ENCODE results near the gene HSPB2. TPM values are rescaled to one million over a fixed set of nuclear protein-coding genes. Genes with fewer than 3 reads are reported as not detected.

The HSPB2 gene
- total and polyA plus RNA-seq, 2 donors (not counting 1 experiment from before 2014, with no cell fraction given), result 2.5 to 2.8 TPM

DNA sequence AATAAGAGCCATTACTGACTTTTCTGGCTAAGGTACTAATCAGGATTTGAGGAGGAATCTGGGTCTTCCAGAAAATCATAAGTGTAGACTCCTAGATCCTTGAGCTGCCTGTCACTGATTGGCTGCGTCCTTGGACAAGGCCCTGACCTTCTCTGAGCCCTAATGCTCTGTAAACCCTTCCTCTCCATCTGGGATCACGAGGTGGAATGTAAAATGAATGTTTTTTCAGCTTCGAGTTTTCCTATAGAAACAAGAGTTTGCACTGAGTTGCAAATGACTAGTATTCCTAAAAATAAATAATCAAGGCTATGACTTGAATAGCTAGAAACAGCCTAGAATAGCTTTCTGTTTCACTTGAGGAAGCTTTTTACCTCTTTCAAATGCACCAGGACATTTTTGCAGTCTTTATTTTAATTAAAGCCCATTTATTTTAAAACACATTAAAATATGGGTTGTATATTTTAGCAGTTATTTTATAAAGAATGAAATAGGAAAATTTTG, 23.6 kb downstream of the HSPB2 start:
- no peaks in the 10 kb centered on the region for H4K20me1 ChIP-seq (ENCODE audit: control insufficient read depth, extremely low read depth, insufficient read depth, low read length)
- H2AFZ ChIP-seq (ENCODE audit: low read length), result no peak overlapping the region
- no peaks in the 10 kb centered on the region for H3K9me3 ChIP-seq (ENCODE audit: control insufficient read depth, insufficient read depth, low read depth, low read length)
- H3K4me1 ChIP-seq (ENCODE audit: control insufficient read depth, extremely low read depth, insufficient read depth, low read length), result peaks cover 15% of the 10 kb centered on the region
- no peaks in the 10 kb centered on the region for H3K36me3 ChIP-seq (ENCODE audit: control insufficient read depth, insufficient read depth, low read length)
- H3K27ac ChIP-seq (ENCODE audit: insufficient read depth, low read length), result peak overlapping the region; percentile 26
- no peaks in the 10 kb centered on the region for H3K79me2 ChIP-seq (ENCODE audit: control insufficient read depth, insufficient read depth, low read length)
- no peak overlapping the region for H3K9ac ChIP-seq (ENCODE audit: insufficient read depth, low read length)
- peak overlapping the region; percentile 87 for H3K4me2 ChIP-seq (ENCODE audit: extremely low read depth, insufficient read depth, low read length)
- H3K27me3 ChIP-seq (ENCODE audit: control insufficient read depth, insufficient read depth, low read length), result no peaks in the 10 kb centered on the region
- peak overlapping the region in 3 of 4 experiments; percentile 63 to 70 (median 65) for H3K4me3 ChIP-seq (replicated peaks in 1 of 4; ENCODE audit: control extremely low read depth in 1 of 4, insufficient read depth in 1 of 4, low read depth in 3 of 4, low read length in 4 of 4)
- no peak for TF ChIP-seq EZH2 (IDR thresholded peaks at IDR 0.05; ENCODE audit: low read length, missing control alignments)
- TF ChIP-seq, protein P1, sequence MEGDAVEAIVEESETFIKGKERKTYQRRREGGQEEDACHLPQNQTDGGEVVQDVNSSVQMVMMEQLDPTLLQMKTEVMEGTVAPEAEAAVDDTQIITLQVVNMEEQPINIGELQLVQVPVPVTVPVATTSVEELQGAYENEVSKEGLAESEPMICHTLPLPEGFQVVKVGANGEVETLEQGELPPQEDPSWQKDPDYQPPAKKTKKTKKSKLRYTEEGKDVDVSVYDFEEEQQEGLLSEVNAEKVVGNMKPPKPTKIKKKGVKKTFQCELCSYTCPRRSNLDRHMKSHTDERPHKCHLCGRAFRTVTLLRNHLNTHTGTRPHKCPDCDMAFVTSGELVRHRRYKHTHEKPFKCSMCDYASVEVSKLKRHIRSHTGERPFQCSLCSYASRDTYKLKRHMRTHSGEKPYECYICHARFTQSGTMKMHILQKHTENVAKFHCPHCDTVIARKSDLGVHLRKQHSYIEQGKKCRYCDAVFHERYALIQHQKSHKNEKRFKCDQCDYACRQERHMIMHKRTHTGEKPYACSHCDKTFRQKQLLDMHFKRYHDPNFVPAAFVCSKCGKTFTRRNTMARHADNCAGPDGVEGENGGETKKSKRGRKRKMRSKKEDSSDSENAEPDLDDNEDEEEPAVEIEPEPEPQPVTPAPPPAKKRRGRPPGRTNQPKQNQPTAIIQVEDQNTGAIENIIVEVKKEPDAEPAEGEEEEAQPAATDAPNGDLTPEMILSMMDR (conservative IDR thresholded peaks at IDR 0.05 in 1 of 2, IDR thresholded peaks at IDR 0.05 in 1 of 2; ENCODE audit: low read depth in 1 of 2, low read length in 2 of 2), result no peak
- no peak for DNase-seq (ENCODE audit: low read depth in 2 of 2)

DNA sequence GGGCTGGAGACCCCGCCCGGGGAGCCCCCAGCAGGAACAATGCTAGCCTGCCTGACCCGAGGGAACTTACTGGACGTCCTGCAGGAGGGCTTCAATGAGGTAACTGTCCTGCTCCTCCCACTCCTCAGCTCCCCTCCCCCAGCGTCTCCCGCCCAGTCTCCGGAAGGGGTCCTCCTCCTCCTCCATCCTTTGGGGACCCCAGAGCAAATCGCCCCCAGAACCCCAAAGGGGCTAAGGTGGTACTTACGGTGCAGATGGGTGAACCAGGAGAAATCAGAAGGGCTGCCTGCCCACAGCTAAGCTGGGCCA, 24.9 kb downstream of the HSPB2 start:
- peak overlapping the region; percentile 62 to 68 (median 64) for H3K4me3 ChIP-seq (replicated peaks in 1 of 4; ENCODE audit: control extremely low read depth in 1 of 4, insufficient read depth in 1 of 4, low read depth in 3 of 4, low read length in 4 of 4)
- TF ChIP-seq, protein P1 (conservative IDR thresholded peaks at IDR 0.05 in 1 of 2, IDR thresholded peaks at IDR 0.05 in 1 of 2; ENCODE audit: low read depth in 1 of 2, low read length in 2 of 2), result no peak
- no peak for TF ChIP-seq EZH2 (IDR thresholded peaks at IDR 0.05; ENCODE audit: low read length, missing control alignments)
- H3K9me3 ChIP-seq (ENCODE audit: control insufficient read depth, insufficient read depth, low read depth, low read length), result no peaks in the 10 kb centered on the region
- H3K4me2 ChIP-seq (ENCODE audit: extremely low read depth, insufficient read depth, low read length), result peak overlapping the region; percentile 87
- H3K27me3 ChIP-seq (ENCODE audit: control insufficient read depth, insufficient read depth, low read length), result no peaks in the 10 kb centered on the region
- no peaks in the 10 kb centered on the region for H3K79me2 ChIP-seq (ENCODE audit: control insufficient read depth, insufficient read depth, low read length)
- H4K20me1 ChIP-seq (ENCODE audit: control insufficient read depth, extremely low read depth, insufficient read depth, low read length), result no peaks in the 10 kb centered on the region
- H3K9ac ChIP-seq (ENCODE audit: insufficient read depth, low read length), result peak overlapping the region; percentile 39
- H3K36me3 ChIP-seq (ENCODE audit: control insufficient read depth, insufficient read depth, low read length), result no peaks in the 10 kb centered on the region
- peak overlapping the region; percentile 96 for H2AFZ ChIP-seq (ENCODE audit: low read length)
- no peak for DNase-seq (ENCODE audit: low read depth in 2 of 2)
- H3K4me1 ChIP-seq (ENCODE audit: control insufficient read depth, extremely low read depth, insufficient read depth, low read length), result peaks cover 15% of the 10 kb centered on the region
- H3K27ac ChIP-seq (ENCODE audit: insufficient read depth, low read length), result no peak overlapping the region

DNA sequence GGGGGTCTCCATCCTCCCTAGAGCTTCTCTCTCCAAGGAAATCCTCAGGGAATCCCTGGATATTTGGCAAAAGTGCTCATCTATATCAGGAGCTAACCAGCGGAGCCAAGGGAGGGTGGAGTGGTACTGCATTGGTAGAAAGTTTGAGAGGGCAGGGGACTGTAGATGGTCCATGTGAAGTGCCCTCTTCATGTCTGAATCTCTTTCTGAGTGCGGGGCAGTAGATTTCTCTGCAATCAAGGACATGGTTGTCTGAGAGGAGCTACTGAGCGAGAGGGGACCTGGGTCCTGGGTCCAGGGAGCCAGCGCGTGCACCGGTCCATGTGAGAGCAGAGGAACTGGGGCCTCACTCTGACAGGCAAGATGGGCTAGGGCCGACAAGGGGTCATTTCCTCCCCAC, 25.3 kb downstream of the HSPB2 start:
- Histone ChIP-seq H4K20me1 (ENCODE audit: control insufficient read depth, extremely low read depth, insufficient read depth, low read length) (no peaks in the 10 kb centered on the region), H3K4me2 (ENCODE audit: extremely low read depth, insufficient read depth, low read length) (peak overlapping the region; percentile 87), H3K9me3 (ENCODE audit: control insufficient read depth, insufficient read depth, low read depth, low read length) (no peaks in the 10 kb centered on the region), H3K36me3 (ENCODE audit: control insufficient read depth, insufficient read depth, low read length) (no peaks in the 10 kb centered on the region), H3K4me3 (replicated peaks in 1 of 4; ENCODE audit: control extremely low read depth in 1 of 4, insufficient read depth in 1 of 4, low read depth in 3 of 4, low read length in 4 of 4) (peak overlapping the region in 3 of 4 experiments; percentile 62 to 68 (median 65)), H2AFZ (ENCODE audit: low read length) (no peak overlapping the region), H3K4me1 (ENCODE audit: control insufficient read depth, extremely low read depth, insufficient read depth, low read length) (peaks cover 15% of the 10 kb centered on the region), H3K79me2 (ENCODE audit: control insufficient read depth, insufficient read depth, low read length) (no peaks in the 10 kb centered on the region), H3K9ac (ENCODE audit: insufficient read depth, low read length) (no peak overlapping the region), H3K27me3 (ENCODE audit: control insufficient read depth, insufficient read depth, low read length) (no peaks in the 10 kb centered on the region), H3K27ac (ENCODE audit: insufficient read depth, low read length) (no peak overlapping the region)
- TF ChIP-seq, protein P1 (conservative IDR thresholded peaks at IDR 0.05 in 1 of 2, IDR thresholded peaks at IDR 0.05 in 1 of 2; ENCODE audit: low read depth in 1 of 2, low read length in 2 of 2), result no peak
- no peak for TF ChIP-seq EZH2 (IDR thresholded peaks at IDR 0.05; ENCODE audit: low read length, missing control alignments)
- DNase-seq (ENCODE audit: low read depth in 2 of 2), result no peak

All from fibroblast of lung (primary cell).